ENCODE data around the gene ADD1.
"Not testable (repeated sequence)": the region's sequence is repeated elsewhere in the genome, so short reads cannot be mapped to it uniquely, and the experiment has no call there.

Gene ADD1

DNA sequence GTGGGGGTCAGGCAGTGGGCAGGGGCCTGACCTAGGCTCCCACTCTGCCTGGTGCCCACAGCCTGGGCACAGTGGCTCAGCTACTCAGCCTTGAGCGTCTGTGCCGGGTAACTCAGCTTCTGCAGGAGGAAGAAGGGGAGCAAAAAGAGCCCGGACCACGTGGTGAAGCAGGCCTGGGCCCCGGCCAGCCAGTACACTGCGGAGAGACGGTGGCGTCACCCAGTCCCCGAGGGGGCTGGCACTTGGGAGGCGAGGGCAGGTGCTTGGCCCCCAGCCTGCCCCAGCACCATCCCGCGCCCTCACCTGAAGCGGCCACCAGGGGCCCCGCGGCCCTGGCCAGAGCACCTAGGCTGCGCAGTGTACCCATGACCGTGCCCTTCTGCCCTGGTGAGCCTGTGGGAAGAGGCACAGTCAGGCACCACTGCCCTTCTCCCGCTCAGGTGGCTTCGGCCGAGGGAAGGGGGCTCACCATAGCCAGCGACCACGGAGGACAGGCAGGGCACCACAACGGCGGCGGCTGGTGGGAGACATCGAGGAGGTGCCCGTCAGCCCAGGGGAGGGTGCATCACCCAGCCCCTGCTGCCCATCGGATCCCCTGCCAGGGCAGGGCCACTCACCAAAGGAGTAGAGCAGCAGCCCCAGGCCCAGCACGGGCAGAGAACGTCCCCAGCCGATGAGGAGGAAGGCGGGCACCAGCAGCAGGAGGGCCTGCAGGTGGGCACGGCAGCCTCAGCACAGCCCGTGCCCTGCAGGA is 87.3 kb downstream of the ADD1 start:
- in situ Hi-C loops (cut with HindIII; ENCODE audit: low sequenced_read_pairs), result no loop called here

DNA sequence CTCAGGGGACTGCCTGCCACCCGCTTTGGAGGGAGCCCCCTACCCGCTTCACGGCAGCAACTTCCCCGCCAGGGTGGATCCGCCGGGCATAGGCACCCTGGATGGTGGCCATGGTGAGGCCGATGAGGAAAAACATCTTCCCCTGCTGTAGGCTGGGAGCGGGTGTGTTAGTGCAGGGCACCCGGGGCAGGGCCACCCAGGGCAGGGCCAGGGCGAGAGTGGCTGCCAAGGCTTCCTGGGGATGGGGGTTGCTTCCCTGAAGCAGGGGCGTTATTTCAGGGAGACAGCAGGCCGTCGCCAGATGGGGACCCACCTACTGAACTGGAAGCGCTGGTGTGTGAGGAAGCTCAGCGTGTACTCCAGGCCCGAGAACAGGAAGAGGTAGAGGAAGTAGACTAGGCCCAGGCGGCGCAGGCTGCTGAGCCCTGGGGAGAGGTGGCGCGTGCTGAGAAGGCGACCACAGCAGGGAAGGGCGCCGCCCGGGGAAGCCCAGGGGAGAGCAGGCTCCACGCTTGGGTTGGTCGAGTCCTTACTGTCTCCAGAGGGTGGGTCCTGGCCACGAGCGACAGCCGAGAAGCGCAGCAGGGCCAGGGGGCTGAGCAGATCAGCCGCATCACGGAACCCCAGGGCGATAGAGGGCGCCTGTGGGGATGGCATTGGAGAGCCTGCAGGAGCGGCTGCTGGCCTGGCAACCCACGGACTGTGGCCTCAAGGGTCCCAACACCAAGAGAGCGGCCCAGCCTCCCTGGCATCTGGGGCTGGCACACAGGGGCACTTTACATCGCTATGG is 88.1 kb downstream of the ADD1 start:
- in situ Hi-C loops (cut with HindIII; ENCODE audit: low sequenced_read_pairs), result no loop called here

DNA sequence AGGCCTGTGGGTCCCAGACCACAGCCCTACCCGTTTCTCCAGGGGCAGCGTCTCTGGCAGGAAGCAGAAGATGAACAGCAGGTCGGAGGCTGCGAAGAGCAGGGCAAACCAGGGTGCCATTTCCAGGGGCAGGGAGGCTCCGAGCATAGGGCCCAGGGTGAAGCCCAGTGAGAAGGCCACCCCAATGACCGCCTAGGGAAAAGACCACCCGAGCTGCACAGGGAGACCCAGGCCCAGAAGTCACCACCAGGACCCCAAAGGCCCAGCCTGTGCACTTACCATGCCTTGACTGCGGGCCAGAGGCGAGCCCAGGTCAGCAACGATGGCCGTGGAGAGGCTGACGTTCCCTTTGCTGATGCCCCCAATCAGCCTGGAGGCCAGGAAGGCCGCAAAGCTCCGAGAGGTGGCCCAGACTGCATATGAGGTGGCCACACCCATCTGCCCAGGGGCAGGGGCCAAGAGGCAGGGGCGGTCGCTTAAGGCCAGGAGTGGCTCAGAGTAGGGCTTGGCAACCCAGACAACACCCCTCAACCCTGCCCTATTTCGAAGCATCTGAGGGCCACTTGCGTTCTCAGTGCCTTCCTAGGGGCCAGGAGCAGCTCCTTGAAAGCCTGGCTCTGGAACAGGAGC is 88.8 kb downstream of the ADD1 start:
- in situ Hi-C loops (cut with HindIII; ENCODE audit: low sequenced_read_pairs), result no loop called here

DNA sequence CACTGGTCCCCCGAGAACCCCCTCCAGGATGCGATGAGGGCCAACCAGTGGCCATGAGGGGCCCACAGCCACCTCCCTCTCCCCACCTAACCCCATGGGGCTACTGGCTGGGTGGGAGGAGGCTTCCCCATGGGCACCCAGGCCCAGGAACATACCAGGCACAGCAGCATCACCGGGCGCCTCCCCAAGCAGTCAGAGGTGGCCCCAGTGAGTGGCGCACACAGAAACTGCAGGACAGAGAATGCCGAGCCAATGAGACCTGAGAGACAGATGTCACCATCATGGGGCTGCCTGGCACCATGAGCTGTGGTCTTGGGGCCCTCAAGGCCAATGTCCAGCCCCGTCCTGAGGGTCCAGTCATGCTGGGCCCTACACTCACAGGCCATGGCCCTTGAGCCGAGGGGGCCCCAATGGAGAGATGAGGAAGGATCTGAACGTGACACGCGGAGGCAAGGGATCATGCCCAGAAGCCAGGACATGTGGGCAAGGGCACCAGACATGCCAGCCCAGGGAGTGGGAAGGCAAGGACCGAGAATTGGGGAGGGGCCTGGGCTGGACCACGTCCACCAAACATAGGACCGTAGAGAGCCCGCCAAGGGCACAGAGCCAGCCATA is 89.4 kb downstream of the ADD1 start:
- in situ Hi-C loops (cut with HindIII; ENCODE audit: low sequenced_read_pairs), result no loop called here

DNA sequence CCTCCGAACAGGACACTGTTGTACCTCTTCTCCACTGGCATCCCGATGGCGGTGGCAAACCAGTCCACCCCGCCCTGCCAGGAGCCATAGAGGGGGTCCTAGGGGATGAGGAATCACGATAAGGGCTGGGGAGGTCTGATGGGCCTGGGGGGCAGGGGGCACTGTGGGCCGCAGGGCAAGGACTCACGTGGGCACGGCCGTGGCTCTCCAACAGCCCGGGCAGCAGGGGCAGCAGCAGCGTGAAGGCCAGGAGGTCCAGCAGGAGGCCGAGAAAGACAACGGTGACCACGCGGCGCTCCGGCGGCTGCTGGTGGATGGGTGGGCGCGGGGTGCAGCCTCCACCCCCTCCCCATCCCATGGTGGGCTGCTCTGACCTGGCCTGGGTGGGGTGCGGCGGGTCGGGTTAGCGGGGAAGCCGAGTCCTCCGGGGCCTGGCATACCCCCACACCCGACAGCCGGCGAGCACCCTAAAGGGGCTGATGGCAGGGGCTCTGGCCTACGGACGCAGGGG is 90.0 kb downstream of the ADD1 start:
- in situ Hi-C loops (cut with HindIII; ENCODE audit: low sequenced_read_pairs), result no loop called here

DNA sequence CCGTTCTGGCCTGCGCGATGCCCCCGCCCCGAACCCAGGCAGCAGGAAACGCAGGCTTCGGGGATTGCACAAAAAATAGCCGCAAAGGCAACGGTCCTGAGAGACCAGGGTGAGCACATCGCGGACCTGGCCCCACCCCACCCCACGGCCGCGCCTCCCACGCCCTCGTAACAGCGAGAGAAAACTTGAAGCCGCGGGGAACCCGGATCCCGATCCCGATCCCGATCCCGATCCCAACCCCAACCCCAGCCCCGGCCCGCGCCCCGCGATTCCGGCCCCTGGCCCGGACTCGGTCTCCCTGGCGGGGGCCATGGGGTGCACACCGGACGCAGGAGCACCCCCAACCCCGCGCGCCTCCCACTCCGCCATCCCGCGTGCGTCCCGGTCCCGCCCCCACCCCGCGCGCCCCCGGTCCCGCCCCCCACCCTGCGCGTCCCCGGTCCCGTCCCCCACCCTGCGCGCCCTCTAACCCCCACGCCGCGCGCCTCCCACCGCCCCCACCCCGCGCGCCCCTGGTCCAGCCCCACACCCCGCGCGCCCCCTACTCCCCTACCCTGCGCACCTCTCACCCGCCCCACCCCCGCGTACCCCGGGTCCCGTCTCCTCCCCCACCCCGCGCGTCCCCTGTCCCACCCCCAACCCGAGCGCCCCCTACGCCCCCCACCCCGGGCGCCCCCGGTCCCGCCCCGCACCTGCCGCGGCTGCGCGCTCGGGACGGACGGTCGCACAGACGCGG is 90.6 kb downstream of the ADD1 start:
- in situ Hi-C loops (cut with HindIII; ENCODE audit: low sequenced_read_pairs), result no loop called here

DNA sequence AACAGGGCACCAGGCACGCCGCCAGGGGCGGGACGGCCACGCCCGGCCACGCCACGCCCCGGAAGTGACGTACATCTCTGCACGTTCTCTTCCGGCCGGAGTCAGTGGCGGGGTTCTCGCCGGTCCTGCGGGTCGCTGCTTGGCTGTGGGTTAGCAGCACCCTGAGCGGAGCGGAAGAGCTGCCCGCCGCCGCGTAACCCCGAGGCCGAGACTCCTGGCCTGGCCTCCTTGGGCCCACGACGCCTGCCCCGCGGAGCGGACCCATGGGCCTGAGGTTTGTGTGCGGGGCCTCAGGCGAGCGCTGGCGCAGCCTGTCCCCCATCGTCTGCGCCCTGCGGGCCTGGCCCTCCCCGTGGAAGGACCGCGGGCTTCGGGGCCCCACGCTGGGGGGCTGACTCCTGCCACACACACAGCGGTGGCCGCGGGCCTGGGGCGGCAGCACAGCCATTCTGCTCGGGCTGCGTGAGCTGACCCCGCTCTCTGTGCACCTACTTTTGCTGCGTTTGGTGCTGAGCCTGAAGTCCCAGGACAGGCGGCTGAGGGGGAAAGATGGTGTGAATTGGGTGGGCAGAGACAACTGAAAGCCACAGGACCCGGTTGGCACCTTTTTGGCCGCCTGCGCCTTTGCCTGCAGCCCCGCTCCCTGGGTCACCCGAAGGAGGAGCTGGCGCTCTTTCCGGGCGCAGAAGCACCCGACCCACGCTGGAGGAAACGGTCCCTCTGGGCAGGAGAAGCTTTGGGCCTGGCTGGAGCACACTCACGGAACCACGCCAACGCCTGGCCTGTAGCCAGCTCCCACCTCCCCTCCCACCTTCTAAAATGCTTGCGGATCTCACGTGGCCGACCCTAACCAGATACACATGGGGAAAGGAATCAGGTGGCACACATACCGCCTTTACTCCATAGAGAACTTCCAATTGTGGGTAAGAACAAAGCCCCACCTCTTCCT is 91.4 kb downstream of the ADD1 start:
- in situ Hi-C loops (cut with HindIII; ENCODE audit: low sequenced_read_pairs), result no loop called here

DNA sequence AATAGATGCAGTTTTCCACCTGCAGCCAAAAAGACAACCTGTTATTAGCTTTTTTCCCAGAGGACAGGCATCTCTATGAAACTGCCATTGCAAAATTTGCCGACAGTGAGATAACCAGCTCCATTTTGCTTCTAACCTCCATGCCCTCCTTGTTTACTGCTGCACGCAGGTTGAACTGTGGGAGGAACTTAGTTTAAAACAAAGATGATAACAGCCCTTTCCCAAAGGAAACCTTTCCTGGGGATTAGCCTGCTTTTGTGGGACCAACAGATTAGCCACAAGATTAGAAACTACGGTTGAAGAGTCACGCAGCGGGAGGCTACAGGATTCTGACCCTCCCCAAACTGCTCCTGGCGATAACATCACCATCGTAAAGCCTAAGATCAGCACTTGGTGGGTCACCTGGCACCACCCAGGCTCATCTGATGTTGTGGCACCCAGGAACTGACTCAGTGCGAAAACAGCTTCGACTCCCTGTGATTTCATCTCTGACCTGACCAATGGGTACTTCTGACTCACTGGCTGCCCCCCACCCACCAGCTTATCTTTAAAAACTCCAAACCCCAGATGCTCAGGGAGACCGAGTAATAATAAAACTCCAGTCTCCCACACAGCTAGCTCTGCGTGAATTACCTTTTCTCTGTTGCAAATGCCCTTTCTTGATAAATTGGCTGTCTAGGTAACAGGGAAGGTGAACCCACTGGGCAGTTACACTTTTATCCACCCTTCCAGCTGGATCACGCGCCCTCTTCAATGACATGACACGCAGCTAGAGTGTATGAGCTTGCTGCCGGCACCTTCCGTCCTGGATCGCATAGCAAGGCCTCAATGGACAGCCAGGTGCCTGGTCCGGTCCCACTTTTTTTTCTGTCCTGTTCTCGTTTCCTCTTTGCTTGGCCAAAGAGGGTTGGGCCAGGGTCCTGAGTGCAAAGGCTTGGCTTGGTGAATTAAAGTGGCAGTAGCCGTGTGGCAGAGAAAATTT is 92.4 kb downstream of the ADD1 start:
- in situ Hi-C loops (cut with HindIII; ENCODE audit: low sequenced_read_pairs), result no loop called here

DNA sequence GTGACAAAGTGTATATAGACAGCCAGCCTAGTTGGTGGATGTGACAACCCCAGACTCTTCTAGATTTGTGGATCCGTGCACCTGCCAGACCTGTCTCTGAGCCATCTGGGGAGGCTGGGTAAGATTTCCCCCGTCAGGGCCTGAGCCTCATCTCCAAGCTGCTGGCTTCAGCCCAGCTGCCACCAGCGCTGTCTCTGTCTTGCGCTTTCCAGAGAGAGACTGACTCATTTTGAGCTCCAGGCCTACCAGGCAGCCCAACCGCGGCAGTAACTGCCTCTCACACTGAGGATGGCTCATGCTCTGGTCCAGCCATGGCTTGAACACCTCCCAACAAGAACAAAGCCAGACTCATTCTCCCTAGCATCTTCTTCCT is 93.1 kb downstream of the ADD1 start:
- in situ Hi-C loops (cut with HindIII; ENCODE audit: low sequenced_read_pairs), result no loop called here

DNA sequence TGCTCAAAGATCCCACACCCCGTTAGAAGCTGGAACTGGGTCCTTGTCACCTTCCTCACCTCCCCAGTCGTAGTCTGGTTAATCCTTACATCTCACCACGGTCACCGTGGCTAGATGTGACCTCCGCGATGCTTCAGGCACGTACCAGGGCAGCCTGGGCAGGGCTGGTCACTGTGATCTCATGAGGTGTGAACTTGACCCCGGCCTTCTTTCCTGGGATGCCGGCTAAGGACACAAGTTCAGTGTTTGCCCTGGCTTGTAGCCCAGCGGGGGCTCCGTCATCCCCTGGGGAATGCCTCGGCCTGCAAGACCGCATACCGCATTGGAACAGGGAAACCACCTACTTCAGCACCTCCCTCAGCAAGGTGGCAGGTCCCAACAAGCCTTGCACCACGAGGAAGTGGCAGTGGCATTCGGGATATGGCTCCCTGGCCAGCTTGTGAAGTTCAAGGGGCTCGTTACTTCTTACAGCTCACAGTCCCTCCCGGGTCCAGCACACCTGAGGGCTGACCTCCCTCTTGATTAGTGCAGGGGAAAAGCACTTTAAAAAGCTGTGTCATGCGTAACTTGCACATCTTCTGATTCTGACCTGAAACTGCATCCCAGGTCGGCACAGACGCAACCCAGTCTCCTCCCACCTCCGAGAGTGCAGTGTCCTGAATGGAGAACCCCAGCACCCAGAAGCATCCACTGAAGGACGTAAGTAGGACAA is 93.7 kb downstream of the ADD1 start:
- in situ Hi-C loops (cut with HindIII; ENCODE audit: low sequenced_read_pairs), result no loop called here

DNA sequence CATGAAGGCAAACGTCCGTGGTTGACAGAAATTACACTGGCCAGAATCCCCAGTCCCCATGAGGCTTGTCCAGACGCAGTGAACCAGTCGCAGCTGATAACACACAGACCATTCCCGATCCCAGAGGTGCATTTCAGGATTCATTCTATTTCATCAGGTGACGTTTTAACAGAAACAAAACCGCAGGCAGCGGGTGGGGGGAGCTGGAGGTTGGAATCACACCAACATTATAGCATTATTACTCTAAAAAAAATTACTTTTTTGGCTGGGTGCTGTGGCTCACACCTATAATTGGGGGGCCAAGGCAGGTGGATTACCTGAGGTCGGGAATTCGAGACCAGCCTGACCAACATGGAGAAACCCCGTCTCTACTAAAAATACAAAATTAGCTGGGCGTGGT is 94.3 kb downstream of the ADD1 start:
- in situ Hi-C loops (cut with HindIII; ENCODE audit: low sequenced_read_pairs), result no loop called here

DNA sequence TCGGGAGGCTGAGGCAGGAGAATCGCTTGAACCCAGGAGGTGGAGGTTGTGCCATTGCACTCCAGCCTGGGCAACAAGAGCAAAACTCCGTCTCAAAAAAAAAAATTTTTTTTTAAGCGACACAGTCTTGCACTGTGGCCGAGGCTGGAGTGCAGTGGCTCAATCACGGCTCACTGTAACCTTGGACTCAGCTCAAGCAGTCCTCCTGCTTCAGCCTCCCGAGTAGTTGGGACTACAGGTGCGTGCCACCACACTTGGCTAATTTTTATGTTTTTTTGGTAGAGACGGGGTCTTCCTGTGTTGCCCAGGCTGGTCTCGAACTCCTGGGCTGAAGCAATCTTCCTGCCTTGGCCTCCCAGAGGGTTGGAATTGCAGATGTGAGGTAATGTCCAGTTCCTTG is 94.8 kb downstream of the ADD1 start:
- in situ Hi-C loops (cut with HindIII; ENCODE audit: low sequenced_read_pairs), result not testable (repeated sequence)

DNA sequence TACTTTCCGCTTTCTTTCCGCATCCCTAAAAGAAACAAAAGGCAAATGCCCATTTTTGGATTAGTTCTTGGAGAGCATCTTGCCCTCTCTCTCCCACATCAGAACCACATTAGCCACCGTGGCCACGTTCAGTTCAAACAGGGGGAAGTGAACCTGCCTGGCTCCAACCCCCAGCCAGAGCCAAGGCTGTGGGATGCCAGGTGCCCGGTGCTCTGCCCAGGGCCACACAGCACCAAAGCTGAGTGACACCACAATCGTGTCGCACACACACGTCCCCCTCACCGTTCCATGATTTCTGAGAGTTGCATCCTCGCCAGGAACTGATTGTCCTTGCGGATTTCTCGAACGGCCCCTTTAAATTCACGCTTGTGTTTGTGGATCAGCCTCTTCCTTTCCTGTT is 95.3 kb downstream of the ADD1 start:
- in situ Hi-C loops (cut with HindIII; ENCODE audit: low sequenced_read_pairs), result no loop called here

DNA sequence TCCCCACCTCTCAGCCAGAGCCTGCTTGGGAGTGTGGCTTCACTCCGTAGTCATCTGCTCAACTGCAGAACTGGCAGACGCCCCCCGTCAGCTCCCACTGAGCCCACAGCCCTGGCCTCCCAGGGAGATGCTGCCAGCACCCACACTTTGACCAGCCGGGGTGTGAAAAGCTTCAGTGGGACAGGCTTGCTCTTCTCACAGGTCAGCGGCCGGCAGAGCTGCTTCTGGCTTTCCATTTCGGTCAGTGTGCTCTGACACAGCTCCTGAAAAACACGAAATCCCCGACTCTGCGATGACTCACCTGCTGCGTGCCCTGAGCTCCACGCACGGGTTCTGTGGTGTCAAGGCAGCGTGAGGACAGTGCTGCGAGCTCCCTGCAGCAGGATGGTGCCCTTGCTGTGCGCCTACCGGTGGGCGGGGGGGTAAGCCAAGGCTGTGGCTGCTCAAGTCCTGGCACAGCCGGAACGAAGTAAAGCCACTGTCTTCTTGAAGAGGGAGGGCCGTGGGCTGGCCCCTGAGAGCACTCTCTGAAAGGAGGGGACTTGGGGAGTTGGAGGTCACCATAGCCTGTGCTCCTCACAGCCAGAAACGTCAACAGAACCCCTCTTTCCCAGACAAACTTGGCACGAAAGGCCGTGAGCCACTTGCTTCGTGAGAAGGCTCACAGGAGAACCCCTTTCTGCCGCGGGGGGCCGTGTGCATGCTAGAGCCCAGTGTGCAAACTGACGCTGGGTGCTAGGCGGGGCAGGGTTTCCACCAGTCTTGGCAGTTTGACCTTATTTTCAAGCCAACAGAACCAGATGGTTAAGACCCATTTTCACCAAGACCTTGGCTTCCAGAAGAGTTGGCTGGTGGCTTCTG is 96.0 kb downstream of the ADD1 start:
- in situ Hi-C loops (cut with HindIII; ENCODE audit: low sequenced_read_pairs), result no loop called here

DNA sequence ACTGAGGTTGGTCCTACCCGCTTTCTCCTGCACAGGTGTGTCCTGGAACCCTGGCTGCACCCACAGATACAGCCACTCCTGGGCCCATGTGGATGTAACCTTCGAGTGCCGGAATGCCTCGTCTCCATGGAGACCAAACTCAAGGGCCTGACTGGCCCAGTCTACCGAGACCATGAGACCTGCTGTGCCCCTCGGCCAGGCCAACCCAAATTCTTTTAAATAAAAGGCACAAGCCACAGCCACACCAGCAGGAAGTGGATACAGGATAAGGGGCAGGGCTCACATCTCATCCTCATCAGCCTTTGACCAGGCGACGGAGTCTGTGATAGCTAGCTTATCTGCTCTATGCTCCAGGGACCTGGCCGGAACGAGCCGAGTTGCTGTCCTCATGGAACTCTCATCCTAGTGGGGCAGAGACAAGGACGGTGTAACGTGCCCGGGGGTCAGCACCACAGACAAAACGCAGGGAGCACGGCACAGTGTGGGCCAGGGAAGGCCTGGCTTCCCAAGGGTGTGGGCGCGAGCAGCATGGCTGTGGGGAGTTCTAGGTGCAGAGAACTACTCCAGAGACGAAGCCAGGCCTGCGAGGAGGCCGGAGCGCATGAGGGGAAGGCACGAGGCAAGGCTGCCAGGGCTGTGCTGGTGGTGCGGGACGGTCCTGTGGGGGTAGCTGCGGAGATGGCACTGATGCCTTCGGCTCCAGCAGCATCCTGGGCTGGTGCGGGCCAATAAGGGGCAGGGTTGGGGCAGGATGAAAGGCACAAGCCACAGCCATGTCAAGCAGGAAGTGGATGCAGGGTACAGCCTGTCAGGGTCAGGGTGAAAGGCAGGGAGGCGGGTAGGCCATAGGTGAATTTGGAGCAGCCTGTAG is 96.9 kb downstream of the ADD1 start:
- in situ Hi-C loops (cut with HindIII; ENCODE audit: low sequenced_read_pairs), result no loop called here

Measured in endothelial cell of hepatic sinusoid (primary cell).